Mesenchymal stem cell (in vitro differentiated cells and primary cell): ENCODE results near the gene SLC9A2.

Source experiments
- DNase-seq: peaks from one replicate; pipeline ENCODE4 v3.0.0-alpha.2; 2013
- H2AFZ ChIP-seq: one replicate; pipeline ENCODE4 v1.6.1; 2013; ENCODE audit warnings: low read depth, mild to moderate bottlenecking, control low read depth, inconsistent platforms, low read length, moderate library complexity
- H2AK5ac ChIP-seq: 2 replicates; pipeline ENCODE4 v1.6.1; 2013; ENCODE audit warnings: low read length, moderate library complexity, mild to moderate bottlenecking, inconsistent platforms; ENCODE audit not compliant: severe bottlenecking
- H2BK120ac ChIP-seq: one replicate; pipeline ENCODE4 v1.6.1; 2013; ENCODE audit warnings: low read depth, mild to moderate bottlenecking, inconsistent platforms, low read length, moderate library complexity
- H2BK12ac ChIP-seq, 2 experiments: one replicate each; pipeline ENCODE4 v1.6.1; 2013; ENCODE audit warnings: inconsistent platforms in 2 of 2, low read length in 2 of 2, mild to moderate bottlenecking in 2 of 2, moderate library complexity in 2 of 2, control low read depth in 1 of 2
- H2BK15ac ChIP-seq: one replicate; pipeline ENCODE4 v1.6.1; 2013; ENCODE audit warnings: mild to moderate bottlenecking, low read depth, inconsistent platforms; ENCODE audit not compliant: poor library complexity, severe bottlenecking
- H2BK5ac ChIP-seq: 2 replicates; pipeline ENCODE4 v1.6.1; 2013; ENCODE audit warnings: low read depth, mild to moderate bottlenecking, low read length, control low read depth, inconsistent platforms; ENCODE audit not compliant: poor library complexity, severe bottlenecking
- H3K14ac ChIP-seq, 2 experiments: one replicate each; pipeline ENCODE4 v1.6.1; 2013; ENCODE audit warnings: inconsistent platforms in 2 of 2, low read length in 2 of 2, control low read depth in 1 of 2, mild to moderate bottlenecking in 1 of 2, moderate library complexity in 1 of 2
- H3K18ac ChIP-seq, 2 experiments: one replicate each; pipeline ENCODE4 v1.6.1; 2013; ENCODE audit warnings: inconsistent platforms in 2 of 2, low read length in 2 of 2, control low read depth in 1 of 2, low read depth in 1 of 2, mild to moderate bottlenecking in 1 of 2
- H3K23ac ChIP-seq, 2 experiments: one replicate each; pipeline ENCODE4 v1.6.1; 2013; ENCODE audit warnings: inconsistent platforms in 2 of 2, low read length in 2 of 2, mild to moderate bottlenecking in 2 of 2, moderate library complexity in 2 of 2, control low read depth in 1 of 2
- H3K27ac ChIP-seq: 2 replicates; pipeline ENCODE4 v1.5.1; 2013; ENCODE audit warnings: mild to moderate bottlenecking, moderate library complexity, low read length, control low read depth, inconsistent platforms; ENCODE audit not compliant: poor library complexity, severe bottlenecking
- H3K27me3 ChIP-seq, 2 experiments: 2 replicates each; pipeline versions ENCODE4 v1.6.1 to v1.7.0; 2013; ENCODE audit warnings: low read length in 2 of 2, mild to moderate bottlenecking in 2 of 2, moderate library complexity in 2 of 2, control low read depth in 1 of 2, inconsistent platforms in 1 of 2; ENCODE audit not compliant: control insufficient read depth in 1 of 2, insufficient read depth in 1 of 2
- H3K36me3 ChIP-seq, 2 experiments: 2 replicates each; pipeline versions ENCODE4 v1.6.1 to v1.7.0; 2013; ENCODE audit warnings: low read length in 2 of 2, control low read depth in 1 of 2, inconsistent platforms in 1 of 2, low read depth in 1 of 2, mild to moderate bottlenecking in 1 of 2; ENCODE audit not compliant: insufficient read depth in 2 of 2, control insufficient read depth in 1 of 2
- H3K4ac ChIP-seq, 2 experiments: one replicate each; pipeline ENCODE4 v1.6.1; 2013; ENCODE audit warnings: inconsistent platforms in 2 of 2, low read length in 2 of 2, mild to moderate bottlenecking in 2 of 2, moderate library complexity in 2 of 2, control low read depth in 1 of 2, low read depth in 1 of 2
- H3K4me1 ChIP-seq: 2 replicates; pipeline ENCODE4 v1.6.1; 2013; ENCODE audit warnings: low read depth, low read length, control low read depth; ENCODE audit not compliant: control insufficient read depth, insufficient read depth
- H3K4me2 ChIP-seq: 2 replicates; pipeline ENCODE4 v1.6.1; 2013; ENCODE audit warnings: low read length, mild to moderate bottlenecking, inconsistent platforms; ENCODE audit not compliant: poor library complexity, severe bottlenecking
- H3K4me3 ChIP-seq, 2 experiments: 2 replicates each; pipeline versions ENCODE4 v1.5.1 to v1.7.0; 2013; ENCODE audit warnings: low read length in 2 of 2, mild to moderate bottlenecking in 2 of 2, control low read depth in 1 of 2, low read depth in 1 of 2; ENCODE audit not compliant: insufficient read depth in 1 of 2
- H3K79me1 ChIP-seq: replicated peaks from 2 replicates; pipeline ENCODE4 v1.6.1; 2013; ENCODE audit warnings: mild to moderate bottlenecking, control low read depth, low read length, inconsistent platforms; ENCODE audit not compliant: poor library complexity, severe bottlenecking
- H3K9ac ChIP-seq: 2 replicates; pipeline ENCODE4 v1.7.0; 2013; ENCODE audit warnings: mild to moderate bottlenecking, low read length, moderate library complexity
- H3K9me3 ChIP-seq: 2 replicates; pipeline ENCODE4 v1.7.0; 2013; ENCODE audit warnings: mild to moderate bottlenecking, low read length; ENCODE audit not compliant: control insufficient read depth
- H4K8ac ChIP-seq: one replicate; pipeline ENCODE4 v1.6.1; 2013; ENCODE audit warnings: inconsistent platforms, mild to moderate bottlenecking, low read length, moderate library complexity
- H4K91ac ChIP-seq: one replicate; pipeline ENCODE4 v1.6.1; 2013; ENCODE audit warnings: mild to moderate bottlenecking, low read length, inconsistent platforms
- WGBS: methylation state at CpG from one replicate; pipeline ENCODE4 v1.1.7; 2013; ENCODE audit warnings: mixed read lengths; 5-methylcytosine and 5-hydroxymethylcytosine counted together

Gene SLC9A2

DNA sequence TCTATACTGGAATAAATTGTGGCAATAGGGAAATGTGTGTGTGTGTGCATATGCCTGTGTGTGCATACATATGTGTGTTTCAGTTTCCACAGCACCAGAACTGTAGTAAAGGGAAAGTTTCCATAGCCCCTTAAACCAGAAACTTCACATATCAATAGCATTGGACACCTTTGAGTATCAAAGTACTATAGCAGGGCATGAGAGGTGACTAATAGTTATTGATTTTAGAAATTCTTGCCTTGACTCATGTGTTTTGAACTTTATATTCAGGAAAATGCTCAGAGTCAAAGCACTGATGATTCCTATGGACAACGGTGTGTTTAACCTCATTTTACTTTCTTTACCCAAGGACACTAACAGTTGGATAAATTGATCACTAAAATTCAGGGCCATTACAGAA is 50.0 kb downstream of the SLC9A2 start:
- H3K4me3 ChIP-seq: no peak overlapping the region
- H2BK12ac ChIP-seq: no peak overlapping the region
- H3K18ac ChIP-seq: no peak overlapping the region
- no peaks in the 10 kb centered on the region for H3K27me3 ChIP-seq
- H4K8ac ChIP-seq: no peak overlapping the region
- H3K14ac ChIP-seq: no peak overlapping the region
- no peak overlapping the region for H4K91ac ChIP-seq
- DNase-seq: no peak
- H3K23ac ChIP-seq: no peak overlapping the region
- H2BK5ac ChIP-seq: no peak overlapping the region
- no peak overlapping the region for H3K4ac ChIP-seq
- no peaks in the 10 kb centered on the region for H3K36me3 ChIP-seq
- no peak overlapping the region for H3K4me2 ChIP-seq
- H3K4me1 ChIP-seq: no peaks in the 10 kb centered on the region
- no peak overlapping the region for H2BK15ac ChIP-seq
- no peak overlapping the region for H3K9ac ChIP-seq
- 93% methylated on average over 1 of the region's 1 CpG for WGBS
- no peaks in the 10 kb centered on the region for H3K9me3 ChIP-seq
- no peak overlapping the region for H2AFZ ChIP-seq
- no peak overlapping the region for H3K27ac ChIP-seq
- no peaks in the 10 kb centered on the region for H3K79me1 ChIP-seq
- H2BK120ac ChIP-seq: no peak overlapping the region
- no peak overlapping the region for H2AK5ac ChIP-seq

DNA sequence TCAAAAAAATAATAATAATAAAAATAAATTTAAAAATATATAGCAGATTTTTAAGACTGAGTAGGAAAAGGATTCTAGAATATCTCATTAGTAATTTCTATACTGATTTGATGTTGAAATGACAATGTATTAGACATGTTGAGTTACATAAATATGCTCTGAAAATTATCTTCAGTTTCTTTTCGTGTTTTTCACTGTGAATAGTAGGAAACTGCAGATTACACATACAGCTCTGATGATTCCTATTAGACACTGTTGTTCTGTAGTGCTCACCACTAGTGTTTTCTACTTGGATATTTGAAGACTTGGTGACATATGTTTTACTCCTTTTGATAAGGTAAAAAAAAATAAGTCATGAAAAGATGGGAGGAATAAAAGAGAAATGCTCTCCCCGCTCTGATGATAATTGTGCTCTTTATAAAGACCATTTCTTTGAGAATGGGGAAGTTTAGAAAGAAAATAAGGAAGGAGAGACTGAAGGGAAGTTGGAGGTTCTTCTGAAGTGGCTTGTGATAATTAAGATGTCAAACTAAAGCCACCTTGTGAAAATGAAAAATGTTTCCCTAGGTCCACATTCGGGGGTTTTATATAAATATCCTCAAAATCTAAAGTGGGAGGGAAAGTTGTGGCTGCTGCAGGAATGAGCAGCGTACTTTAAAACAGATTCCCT is 52.9 kb downstream of the SLC9A2 start:
- H4K8ac ChIP-seq: no peak overlapping the region
- no peak overlapping the region for H3K23ac ChIP-seq
- WGBS: 53% methylated on average over 2 of the region's 4 CpGs
- no peak overlapping the region for H3K4ac ChIP-seq
- H4K91ac ChIP-seq: no peak overlapping the region
- no peaks in the 10 kb centered on the region for H3K4me1 ChIP-seq
- H3K36me3 ChIP-seq: no peaks in the 10 kb centered on the region
- no peak overlapping the region for H2AFZ ChIP-seq
- no peak overlapping the region for H3K14ac ChIP-seq
- no peak overlapping the region for H2BK5ac ChIP-seq
- H3K9ac ChIP-seq: no peak overlapping the region
- no peaks in the 10 kb centered on the region for H3K27me3 ChIP-seq
- no peak for DNase-seq
- H2BK12ac ChIP-seq: no peak overlapping the region
- no peak overlapping the region for H3K18ac ChIP-seq
- no peak overlapping the region for H3K4me3 ChIP-seq
- no peak overlapping the region for H2BK15ac ChIP-seq
- no peak overlapping the region for H2BK120ac ChIP-seq
- no peak overlapping the region for H2AK5ac ChIP-seq
- no peaks in the 10 kb centered on the region for H3K79me1 ChIP-seq
- H3K27ac ChIP-seq: no peak overlapping the region
- H3K4me2 ChIP-seq: no peak overlapping the region
- no peaks in the 10 kb centered on the region for H3K9me3 ChIP-seq

DNA sequence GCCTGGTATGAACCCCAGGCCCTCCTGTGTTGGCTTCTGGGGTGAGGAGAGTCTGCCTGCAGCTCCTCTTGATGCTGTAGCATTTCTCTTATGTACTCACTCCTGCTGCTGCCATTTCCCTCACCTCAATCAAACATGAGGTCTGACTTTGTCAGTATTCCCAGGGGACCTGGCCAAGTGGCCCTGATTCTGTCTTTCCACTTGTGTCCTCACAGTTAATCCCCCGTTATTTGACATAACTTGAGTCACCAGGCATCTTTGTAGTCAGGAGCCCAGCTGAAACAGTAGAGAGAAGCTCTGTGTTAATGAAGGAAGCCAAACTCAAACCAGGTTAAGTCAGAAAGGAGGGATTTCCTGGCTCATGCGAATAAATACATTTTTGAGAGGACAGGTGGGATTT is 55.0 kb downstream of the SLC9A2 start:
- H3K79me1 ChIP-seq: no peaks in the 10 kb centered on the region
- no peak overlapping the region for H3K4ac ChIP-seq
- WGBS: 83% methylated on average over 2 of the region's 2 CpGs
- H2BK120ac ChIP-seq: no peak overlapping the region
- no peak overlapping the region for H3K27ac ChIP-seq
- no peak overlapping the region for H3K4me2 ChIP-seq
- no peak for DNase-seq
- H3K4me3 ChIP-seq: no peak overlapping the region
- H2BK5ac ChIP-seq: no peak overlapping the region
- no peak overlapping the region for H3K23ac ChIP-seq
- H3K18ac ChIP-seq: no peak overlapping the region
- H2BK15ac ChIP-seq: no peak overlapping the region
- no peaks in the 10 kb centered on the region for H3K9me3 ChIP-seq
- no peak overlapping the region for H4K91ac ChIP-seq
- H3K36me3 ChIP-seq: no peaks in the 10 kb centered on the region
- no peak overlapping the region for H2AFZ ChIP-seq
- no peak overlapping the region for H3K9ac ChIP-seq
- H2BK12ac ChIP-seq: no peak overlapping the region
- no peaks in the 10 kb centered on the region for H3K27me3 ChIP-seq
- no peak overlapping the region for H2AK5ac ChIP-seq
- no peak overlapping the region for H3K14ac ChIP-seq
- no peak overlapping the region for H4K8ac ChIP-seq
- H3K4me1 ChIP-seq: no peaks in the 10 kb centered on the region

DNA sequence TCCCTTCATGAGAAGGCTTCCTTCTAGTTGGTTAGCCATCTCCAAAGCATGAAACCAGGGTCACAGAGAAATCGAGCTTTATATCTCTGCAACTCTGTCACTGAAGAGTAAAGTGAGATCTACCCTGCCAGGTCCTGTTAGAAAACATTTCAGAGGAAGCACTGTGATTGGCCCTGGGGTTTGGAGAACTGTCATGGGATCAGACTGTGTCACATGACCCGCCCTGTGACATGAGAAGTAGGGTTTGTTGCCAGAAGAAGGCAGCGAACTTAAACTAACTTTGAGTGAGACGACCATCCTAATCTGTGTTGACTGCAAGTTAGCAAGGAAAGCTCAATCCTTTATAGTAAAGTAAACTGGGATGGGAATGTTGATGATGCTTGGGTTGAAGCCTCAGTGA is 55.5 kb downstream of the SLC9A2 start:
- no peak overlapping the region for H3K9ac ChIP-seq
- DNase-seq: no peak
- no peaks in the 10 kb centered on the region for H3K36me3 ChIP-seq
- WGBS: 72% methylated on average over 4 of the region's 4 CpGs
- H4K8ac ChIP-seq: no peak overlapping the region
- no peak overlapping the region for H3K4me3 ChIP-seq
- no peak overlapping the region for H3K27ac ChIP-seq
- no peak overlapping the region for H2AK5ac ChIP-seq
- H3K18ac ChIP-seq: no peak overlapping the region
- H2BK5ac ChIP-seq: no peak overlapping the region
- no peaks in the 10 kb centered on the region for H3K27me3 ChIP-seq
- H3K23ac ChIP-seq: no peak overlapping the region
- no peak overlapping the region for H3K14ac ChIP-seq
- H2AFZ ChIP-seq: no peak overlapping the region
- no peaks in the 10 kb centered on the region for H3K9me3 ChIP-seq
- H2BK120ac ChIP-seq: no peak overlapping the region
- no peak overlapping the region for H3K4ac ChIP-seq
- no peak overlapping the region for H4K91ac ChIP-seq
- H3K4me2 ChIP-seq: no peak overlapping the region
- H2BK12ac ChIP-seq: no peak overlapping the region
- H3K79me1 ChIP-seq: no peaks in the 10 kb centered on the region
- H3K4me1 ChIP-seq: no peaks in the 10 kb centered on the region
- no peak overlapping the region for H2BK15ac ChIP-seq
